Measurements from ENCODE around the gene ACSL3.

Gene ACSL3

GRCh38 chr2:222942561-222942960, 81.7 kb downstream of the ACSL3 start:
- DNase-seq (ENCODE audit: low spot score): no peak

- no peak for DNase-seq (ENCODE audit: low spot score)
These were observed 82.1 kb downstream of the ACSL3 start for GRCh38 chr2:222942977-222943376.

- no peak for DNase-seq (ENCODE audit: low spot score)
These were observed 83.0 kb downstream of the ACSL3 start for GRCh38 chr2:222943820-222944219.

- DNase-seq (ENCODE audit: low spot score): no peak
These were observed 83.7 kb downstream of the ACSL3 start for GRCh38 chr2:222944552-222944951.

GRCh38 chr2:222944971-222945740, 84.3 kb downstream of the ACSL3 start:
- DNase-seq (ENCODE audit: low spot score): no peak

- no peak for DNase-seq (ENCODE audit: low spot score)
These were observed 85.1 kb downstream of the ACSL3 start for GRCh38 chr2:222945887-222946286.

GRCh38 chr2:222946700-222947287, 86.0 kb downstream of the ACSL3 start:
- no peak for DNase-seq (ENCODE audit: low spot score)

GRCh38 chr2:222949073-222949472, 88.2 kb downstream of the ACSL3 start:
- no peak for DNase-seq (ENCODE audit: low spot score)

- no peak for DNase-seq (ENCODE audit: low spot score)
These were observed 89.0 kb downstream of the ACSL3 start for GRCh38 chr2:222949690-222950323.

GRCh38 chr2:222950638-222951285, 89.9 kb downstream of the ACSL3 start:
- no peak for DNase-seq (ENCODE audit: low spot score)

- no peak for DNase-seq (ENCODE audit: low spot score)
These were observed 91.4 kb downstream of the ACSL3 start for GRCh38 chr2:222952204-222952603.

GRCh38 chr2:222955008-222955407, 94.2 kb downstream of the ACSL3 start:
- DNase-seq (ENCODE audit: low spot score): no peak

- DNase-seq (ENCODE audit: low spot score): no peak
These were observed 98.5 kb downstream of the ACSL3 start for GRCh38 chr2:222959358-222959757.

- no peak for DNase-seq (ENCODE audit: low spot score)
These were observed 99.3 kb downstream of the ACSL3 start for GRCh38 chr2:222960126-222960525.

- no peak for DNase-seq (ENCODE audit: low spot score)
These were observed 102.8 kb downstream of the ACSL3 start for GRCh38 chr2:222963641-222964040.

- DNase-seq (ENCODE audit: low spot score): no peak
These were observed 103.7 kb downstream of the ACSL3 start for GRCh38 chr2:222964376-222965031.

- DNase-seq (ENCODE audit: low spot score): no peak
These were observed 104.7 kb downstream of the ACSL3 start for GRCh38 chr2:222965555-222965954.

GRCh38 chr2:222968550-222969155, 107.8 kb downstream of the ACSL3 start:
- DNase-seq (ENCODE audit: low spot score): no peak

- DNase-seq (ENCODE audit: low spot score): no peak
These were observed 108.7 kb downstream of the ACSL3 start for GRCh38 chr2:222969491-222969890.

GRCh38 chr2:222972420-222972819, 111.6 kb downstream of the ACSL3 start:
- DNase-seq (ENCODE audit: low spot score): no peak

GRCh38 chr2:222973237-222973636, 112.4 kb downstream of the ACSL3 start:
- DNase-seq (ENCODE audit: low spot score): no peak

- no peak for DNase-seq (ENCODE audit: low spot score)
These were observed 112.9 kb downstream of the ACSL3 start for GRCh38 chr2:222973733-222974132.
